Stimulated activated CD4-positive, alpha-beta T cell treated with anti-CD3 and anti-CD28 coated beads, Interleukin-12 subunit alpha, Interleukin-12 subunit beta, amount 100 ng/mL, for 24 hours (primary cell): Measurements from ENCODE around the gene COQ8B.
A peak's percentile ranks its signal among the peaks of the same experiment; 100 is the strongest.

Experiments
- DNase-seq, 2 experiments: peaks; one replicate each; pipeline ENCODE4 v3.0.0-alpha.2; 2020; ENCODE audit warnings: low read depth in 2 of 2

COQ8B gene

DNA sequence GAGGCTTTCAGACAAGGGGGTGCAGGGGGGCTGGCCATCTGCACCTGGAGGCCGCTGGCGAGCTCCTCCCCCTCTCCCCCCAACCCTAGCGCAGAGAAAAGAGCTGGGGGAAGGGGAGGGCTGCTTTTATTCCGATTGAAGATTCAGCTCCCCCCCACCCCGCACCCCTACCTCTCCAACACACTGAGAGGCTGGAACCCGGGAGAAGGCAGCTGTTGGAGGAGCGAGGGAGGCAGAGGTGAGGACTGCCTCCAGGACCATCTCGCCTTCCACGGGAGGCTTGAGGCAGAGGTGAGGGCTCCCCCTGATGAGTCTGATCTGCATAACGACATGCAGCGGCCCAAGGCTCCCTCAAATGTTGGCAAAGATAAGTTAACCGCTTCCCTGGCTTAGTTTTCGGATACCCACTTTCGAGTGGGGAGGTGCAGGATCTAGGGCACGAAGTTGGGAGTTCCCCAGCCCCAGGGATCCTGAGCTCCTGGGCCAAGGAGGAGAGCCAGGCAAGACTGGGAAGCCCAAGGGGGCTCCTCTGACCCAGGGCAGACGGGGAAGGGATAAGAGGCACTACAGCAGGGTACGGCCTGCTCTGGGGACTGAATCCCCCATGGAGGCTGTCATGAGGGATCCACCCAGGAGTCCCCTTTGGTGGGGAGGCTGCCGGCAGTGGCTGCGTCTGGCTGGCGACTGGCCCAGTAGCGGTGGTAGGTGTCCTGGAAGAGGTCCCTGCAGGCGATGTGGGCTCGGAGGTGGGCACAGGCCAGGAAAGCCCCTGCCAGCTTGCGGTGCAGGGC lies 25.1 kb downstream of the COQ8B start:
- DNase-seq, result no peak

DNA sequence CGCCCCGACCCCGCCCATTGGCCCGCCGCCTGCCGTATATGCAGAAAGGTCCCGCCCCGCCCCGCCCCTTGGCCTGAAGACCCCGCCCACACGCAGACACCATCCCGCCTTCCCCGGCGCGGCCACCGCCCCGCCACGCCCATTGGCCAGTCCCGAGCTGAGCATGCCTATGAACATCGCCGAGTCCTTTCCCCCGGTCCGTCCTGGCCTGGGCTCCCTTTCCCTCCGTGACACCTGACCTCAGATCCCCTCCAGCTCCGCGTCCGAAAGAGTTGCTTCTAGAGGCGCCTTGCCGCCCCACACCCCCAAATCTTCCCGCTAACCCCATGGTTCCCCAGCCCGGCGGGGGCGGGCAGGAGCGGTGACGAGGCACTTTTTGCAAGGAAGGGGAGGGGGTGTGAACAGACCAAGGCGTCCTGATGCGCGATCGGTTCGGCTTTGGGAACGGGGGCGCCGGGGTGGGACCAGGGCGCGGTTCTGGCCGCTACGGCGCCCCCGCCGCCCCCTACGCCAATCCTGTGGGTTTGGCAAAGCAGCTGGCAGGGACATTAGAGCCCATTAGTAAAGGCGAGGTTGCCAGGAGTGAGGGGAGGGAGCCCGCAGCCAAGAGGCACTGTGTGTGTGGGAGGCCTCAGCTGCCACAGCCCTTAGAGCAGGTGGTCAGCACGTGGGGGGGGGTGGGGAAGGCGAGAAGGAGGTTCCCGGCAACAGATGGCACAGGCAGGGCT lies 25.8 kb downstream of the COQ8B start:
- DNase-seq, result peak; percentile 81 to 88

DNA sequence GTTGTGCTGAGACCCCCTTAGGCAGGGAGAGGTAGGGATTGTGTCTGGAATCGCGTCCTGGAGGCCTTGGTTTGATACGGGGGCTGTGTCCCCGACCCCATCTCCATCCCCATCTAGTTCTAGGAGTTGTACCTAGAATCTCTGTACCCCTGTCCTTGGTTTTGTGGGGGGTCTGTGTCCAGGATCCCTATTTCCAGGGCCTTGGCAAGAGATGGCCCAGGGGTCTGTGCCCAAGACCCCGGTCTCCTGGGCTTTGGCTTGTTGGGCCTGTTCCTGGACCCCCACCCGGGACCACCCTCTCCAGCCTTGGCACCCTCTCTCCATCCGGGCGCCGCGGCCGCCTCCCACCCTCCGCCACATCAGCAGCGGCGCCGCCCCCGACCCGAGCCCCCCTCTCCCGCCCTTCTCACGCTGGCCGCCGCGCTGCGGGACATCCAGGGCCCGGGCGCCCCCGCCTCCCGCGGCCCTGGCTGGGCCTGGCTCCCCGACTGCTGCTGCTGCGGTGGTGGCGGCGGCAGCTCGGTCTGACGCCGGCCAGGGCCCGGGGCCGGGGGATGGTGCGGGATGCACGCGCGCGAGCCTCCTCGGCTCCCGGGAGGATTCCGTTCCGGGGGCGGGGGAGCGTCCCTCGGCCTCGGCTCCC lies 26.5 kb downstream of the COQ8B start, which contains the start of gene NUMBL:
NUMBL (minus strand) TSS at position 602 of the 643 bp plus-strand sequence; CDS start at position 434, 168 bp downstream.
- DNase-seq, result no peak

DNA sequence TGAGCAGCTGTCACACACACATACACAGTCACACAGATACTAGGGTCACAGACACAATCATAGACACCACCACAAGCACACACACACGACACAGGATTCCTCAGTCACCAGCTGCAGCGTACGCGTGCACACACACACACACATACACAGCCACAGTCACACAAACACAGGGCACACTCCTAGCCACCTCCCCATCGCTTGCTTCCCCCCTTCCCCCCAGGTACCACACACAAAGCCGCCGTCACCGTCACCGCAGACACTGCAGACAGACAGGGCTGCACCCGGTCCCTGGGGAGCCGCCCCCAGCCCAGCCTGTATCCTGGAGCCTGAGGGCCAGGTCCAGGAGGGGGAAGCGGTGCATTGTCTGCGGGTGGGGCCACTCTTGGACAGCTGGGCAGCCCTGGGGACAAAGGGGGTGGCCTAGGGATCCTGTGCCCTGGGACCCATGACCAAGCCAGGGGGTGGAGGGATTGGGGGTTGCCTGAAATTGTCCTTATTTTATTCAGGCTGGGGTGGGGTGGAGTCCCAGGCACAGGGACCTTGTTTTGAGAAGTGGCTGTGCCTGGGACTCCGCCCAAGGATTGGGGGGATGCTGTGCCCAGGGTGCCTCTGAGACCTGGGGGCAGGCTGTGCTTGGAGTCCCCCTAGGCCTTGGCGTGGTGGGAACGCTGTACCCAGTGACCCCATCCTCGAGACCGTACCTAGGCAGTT lies 27.2 kb downstream of the COQ8B start:
- no peak for DNase-seq

DNA sequence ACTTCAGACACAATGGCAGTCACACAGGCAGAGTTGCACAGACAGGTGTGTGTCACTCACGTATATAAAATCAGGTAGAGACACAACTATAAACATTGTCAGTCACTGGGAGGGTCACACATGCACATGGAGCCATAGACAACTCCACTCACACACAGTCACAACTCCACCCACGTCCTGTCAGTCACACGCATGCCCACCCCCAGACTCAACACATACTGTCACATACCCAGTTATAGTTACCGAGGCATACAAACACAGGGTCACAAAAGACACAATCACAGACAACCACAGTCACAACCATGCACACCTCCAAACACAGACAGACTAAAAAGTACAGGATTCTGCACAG lies 27.7 kb downstream of the COQ8B start:
- no peak for DNase-seq

DNA sequence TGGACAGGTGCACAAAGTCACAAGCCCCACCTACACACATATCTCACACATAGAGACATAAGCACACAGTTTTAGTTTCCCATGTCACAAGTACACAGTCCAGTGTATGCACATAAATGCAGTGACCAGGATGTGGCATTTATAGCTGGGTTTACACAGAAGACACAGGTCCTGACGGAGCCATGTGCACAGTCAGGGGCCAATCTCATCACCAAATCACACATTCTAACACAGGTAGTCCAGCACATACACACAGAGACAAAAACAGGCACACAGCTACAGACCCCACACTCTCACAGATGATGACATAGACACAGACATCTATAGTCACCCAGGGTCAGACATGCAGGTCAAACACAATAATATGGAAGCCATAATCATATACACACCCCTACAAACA lies 28.4 kb downstream of the COQ8B start:
- DNase-seq, result no peak

DNA sequence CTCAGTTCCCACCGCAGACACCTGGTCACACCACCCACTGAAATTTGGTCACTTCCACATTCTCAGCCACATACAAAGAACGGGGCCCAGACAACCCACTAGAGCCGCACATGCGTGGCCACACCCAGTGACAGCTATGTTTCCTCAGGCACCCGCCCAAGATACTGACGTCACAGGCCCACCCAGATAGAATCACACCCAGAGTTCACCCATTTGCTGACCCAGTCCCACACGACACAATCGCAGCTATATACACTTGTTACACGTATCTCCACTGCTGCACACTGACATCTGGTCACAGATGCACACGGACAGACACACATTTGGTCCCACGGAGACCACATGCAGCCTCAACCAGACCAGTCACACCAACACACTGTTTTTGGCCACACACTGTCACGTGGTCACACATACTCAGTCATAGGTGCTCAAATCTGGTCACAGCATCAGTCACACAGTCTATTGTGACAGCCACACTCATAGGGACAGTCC lies 29.1 kb downstream of the COQ8B start:
- no peak for DNase-seq

DNA sequence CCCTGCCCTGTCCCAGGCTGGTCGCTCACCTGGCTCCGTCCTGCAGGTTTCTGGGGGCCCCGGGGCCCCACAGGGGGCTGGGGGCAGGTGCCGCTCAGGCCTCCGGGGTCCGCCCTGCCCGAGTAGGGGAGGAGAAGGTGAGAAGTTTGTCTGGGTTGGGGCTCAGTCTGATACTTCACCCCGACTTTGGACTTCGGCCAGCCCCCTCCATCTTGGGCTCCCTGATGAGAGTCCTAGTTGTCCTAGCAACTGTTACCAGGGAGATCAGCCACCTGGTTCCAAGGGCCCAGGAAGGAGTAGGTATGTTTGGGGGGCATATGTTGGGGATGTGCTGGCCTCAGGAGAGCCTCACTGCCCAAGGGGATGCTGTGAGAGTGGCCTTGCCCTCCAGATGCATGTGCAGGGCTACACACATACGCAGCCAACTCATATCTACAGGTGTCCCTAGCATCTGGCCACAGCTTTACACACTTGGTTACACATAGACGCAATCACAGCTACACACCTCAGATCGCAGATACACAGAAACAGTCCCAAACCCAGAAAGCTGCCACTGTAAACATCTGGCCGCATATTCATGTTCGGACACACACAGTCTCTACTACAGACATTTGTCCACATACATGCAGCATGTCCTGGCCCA lies 29.7 kb downstream of the COQ8B start:
- no peak for DNase-seq

DNA sequence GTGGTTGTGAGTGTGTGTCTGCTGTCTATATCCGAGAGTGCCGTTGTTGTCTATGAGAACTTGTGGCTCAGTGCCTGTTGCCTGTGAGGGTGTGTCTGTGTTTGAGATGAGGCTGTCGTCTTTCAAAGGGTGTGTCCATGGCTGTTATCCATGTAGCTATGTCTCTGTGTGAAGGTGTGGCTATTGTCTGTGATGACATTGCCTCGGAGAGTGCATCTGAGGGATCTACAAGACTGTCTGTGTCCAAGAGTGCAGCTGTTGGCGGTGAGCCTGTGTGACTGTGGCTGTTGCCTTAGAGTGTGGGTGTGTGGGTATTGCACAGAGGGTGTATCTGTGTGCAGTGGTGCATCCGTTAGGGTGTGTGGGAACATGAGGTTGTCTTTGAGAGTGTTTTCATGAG lies 31.1 kb downstream of the COQ8B start:
- no peak for DNase-seq

DNA sequence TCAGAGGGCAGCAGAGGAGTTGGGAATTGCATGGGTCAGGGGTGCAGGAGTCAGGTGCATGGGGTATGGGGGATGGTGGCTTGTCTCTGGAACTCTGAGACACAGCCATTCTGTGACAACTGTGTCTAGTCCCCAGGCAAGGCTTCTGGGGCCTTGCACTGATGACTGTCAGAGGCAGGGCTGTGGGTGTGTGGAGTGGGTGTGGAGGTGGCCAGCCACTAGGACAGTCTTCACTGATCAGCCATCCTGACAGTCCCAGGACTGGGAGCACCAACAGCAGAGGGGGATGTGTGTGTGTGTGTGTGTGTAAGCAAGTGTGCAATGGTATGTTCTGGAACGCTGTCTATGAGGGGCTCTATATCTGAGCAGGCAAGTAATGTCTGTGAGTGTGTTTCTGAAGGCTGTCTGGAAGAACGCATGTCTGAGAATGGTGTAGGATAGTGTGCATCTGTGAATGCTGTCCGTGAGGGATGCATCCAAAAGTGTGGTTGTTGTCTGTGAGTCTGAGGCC lies 31.6 kb downstream of the COQ8B start:
- no peak for DNase-seq

DNA sequence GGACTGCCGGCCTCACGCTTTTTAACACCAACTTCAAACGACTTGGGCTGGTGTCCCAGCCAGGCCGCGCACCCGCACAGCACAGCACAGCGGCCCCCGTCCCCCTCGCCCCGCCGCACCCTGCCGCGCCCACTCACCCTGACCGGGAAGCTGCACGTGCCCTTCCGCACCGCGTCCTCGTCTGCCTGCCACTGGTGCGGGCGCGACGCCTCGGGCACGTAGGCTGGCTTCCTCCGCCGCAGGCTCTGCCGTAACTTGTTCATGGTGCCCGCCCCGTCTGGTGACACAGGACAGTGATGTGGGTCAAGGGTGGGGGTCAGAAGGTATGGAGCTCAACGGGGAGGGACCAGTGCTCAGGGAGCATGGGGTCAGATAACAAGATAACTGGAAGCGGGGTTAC lies 32.4 kb downstream of the COQ8B start:
- DNase-seq, result no peak

DNA sequence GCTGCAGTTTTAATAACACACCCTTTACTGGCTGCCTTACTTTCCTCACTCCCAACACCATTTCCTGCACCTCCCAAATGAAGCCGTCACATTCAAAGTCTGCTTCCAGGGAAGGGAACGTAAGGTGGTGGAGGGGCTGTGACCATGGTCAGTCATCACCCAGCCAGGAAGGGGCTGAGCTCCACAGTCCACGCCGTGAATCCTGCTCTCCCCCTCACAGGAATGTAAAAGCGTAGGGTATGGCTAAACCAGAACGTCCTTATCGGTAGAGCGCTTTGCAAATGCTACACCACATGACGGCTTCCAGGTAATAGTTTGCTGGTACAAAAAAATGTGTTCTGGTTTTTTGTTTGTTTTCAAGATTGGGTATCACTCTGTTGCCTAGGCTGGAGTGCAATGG lies 33.2 kb downstream of the COQ8B start:
- DNase-seq, result no peak

DNA sequence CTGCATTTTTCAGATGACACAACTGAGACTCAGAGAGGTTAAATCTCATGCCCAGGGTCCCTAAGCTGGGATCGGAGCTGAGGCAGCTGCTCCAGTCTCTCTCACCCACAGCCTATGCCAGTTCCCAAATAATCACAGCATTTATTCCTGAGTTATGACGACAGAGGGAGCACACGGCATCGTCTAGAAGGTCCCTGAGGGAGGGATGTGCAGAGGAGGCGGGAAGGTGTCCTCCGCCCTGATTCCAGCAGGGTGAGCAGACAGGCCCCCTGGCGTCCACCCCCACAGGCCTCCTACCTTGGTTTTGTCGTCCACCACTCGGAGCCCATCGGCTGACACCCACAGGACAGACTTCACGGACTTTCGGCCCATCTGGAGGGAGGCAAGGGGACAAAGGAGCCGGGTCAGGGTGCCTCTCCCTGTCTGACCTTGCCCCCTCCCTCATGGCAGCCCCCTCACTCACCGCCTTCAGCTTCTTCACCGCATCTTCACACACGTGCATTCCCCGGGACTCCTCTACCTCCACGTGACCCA lies 34.2 kb downstream of the COQ8B start:
- DNase-seq, result no peak

DNA sequence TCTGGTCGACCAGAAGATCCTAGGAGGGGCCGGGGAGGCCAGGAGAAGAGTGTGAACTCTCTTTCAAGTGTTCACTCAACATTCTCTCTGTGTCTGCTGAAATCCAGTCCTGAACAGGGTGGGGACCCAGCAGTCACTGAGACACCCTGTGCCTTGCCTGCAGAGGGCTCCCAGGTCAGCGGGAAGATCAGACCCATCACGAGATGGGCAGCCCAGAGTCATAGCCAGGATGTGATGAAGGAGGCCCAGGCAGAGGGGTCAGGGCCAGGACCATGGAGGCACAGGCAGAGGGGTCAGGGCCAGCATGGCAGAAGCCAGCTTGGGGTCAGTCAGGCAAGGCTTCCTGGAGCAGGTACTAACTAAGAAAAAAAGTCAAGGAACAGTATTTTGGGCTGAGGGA lies 35.6 kb downstream of the COQ8B start:
- DNase-seq, result no peak

DNA sequence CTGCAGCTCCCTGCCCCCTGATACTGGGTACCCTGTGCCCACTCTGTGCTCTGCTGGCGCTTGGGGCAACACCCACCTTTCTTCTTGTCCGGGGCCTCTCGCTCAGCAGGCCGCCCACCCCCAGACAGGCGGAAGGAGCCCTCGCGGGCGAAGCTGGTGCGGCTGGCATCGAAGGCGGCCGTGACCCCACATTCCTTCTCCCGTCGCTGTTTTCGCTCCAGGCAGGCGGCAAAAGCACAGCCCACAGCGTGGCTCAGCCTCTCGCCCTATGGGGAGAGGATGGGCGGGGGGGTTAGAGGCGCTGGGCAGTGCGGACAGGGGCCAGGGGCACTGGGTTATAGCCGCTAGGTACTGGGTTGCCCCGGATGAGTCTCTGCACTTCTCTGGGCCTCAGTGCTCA lies 39.5 kb downstream of the COQ8B start:
- DNase-seq, result no peak

DNA sequence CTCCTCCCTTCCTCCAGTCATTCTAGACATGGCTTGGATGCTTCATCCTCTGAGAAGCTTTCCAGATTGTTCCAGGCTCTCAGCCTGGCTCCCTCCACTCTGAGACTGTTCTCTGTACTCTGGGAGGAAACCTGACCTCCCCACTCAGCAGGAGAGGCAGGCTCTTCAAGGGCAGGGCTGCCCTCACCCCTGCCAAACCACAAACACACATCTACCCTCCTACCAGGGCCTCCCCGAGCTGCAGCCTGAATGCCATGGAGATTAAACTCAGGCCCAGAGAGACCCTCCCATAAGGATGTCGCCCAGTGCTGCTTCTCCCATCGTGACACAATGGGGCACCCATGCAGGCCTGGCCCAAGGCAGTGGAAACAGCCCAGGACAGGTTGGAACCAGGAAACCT lies 42.4 kb downstream of the COQ8B start:
- DNase-seq, result no peak

DNA sequence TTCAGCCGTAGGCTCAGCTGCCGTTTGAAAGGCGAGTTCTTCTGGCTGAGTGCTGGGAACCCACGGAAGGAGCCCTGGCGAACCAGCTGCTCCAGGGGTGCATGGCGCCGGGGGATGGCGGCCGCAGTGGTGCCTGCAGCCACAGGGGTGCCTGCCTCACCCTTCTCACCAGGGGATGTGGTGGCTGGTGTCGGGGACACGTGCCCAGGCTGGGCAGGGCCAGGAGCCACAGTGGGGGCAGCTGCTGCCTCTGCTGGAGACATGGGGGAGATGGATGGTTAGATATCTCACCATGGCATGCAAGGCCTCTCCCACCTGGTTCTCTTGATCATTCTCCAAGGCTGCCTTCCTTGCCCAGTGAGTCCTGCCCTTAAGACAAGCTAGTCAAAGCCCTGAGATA lies 43.3 kb downstream of the COQ8B start:
- DNase-seq, result no peak

DNA sequence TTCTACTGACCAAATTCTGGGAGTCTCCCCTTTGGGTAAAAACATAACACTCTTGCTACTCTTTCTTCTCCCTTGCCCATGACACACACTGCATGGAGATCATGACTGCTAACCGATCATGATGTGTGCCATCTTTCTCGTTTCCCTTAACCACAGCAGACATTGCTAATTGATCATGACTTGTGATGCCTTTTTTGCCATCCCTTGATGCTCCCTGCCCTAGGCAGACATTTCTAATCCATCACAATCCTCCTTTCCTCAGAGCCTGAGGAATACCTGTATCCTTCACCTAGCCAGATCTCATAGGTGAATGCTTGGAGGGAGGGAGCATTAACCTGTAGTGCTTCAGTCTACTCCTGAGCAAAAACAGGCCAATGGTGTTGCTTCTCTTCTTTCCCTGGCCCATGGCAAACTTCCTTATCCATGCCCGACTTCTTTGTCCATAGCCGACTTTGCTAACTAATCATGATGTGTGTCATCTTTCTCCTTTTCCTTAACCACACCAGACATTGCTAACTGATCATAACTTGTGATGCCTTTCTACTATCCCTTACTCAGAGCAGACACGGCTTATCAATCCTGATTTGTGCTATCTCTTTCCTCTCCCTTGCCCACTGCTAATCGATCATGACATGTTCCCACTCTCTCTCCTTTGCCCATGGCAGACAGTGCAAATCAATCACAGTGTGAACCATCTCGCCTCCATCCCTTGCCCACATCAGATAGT lies 44.0 kb downstream of the COQ8B start:
- no peak for DNase-seq

DNA sequence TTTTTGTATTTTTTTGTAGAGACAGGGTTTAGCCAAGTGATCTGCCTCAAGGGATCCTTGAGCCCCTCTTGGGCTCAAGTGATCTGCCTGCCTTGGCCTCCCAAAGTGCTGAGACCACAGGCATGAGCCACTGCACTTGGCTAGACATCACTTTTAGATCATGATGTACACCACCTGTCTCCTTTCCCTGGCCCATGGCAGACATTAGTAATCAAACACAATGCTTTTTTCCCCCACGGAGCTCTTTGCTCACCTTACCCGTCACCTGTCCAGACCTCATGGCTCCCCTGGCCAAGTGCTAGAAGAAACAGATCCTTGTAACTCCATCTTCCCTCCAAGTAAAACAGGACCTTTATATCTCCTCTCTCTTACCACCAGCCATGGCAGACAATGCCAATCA lies 44.6 kb downstream of the COQ8B start:
- no peak for DNase-seq

DNA sequence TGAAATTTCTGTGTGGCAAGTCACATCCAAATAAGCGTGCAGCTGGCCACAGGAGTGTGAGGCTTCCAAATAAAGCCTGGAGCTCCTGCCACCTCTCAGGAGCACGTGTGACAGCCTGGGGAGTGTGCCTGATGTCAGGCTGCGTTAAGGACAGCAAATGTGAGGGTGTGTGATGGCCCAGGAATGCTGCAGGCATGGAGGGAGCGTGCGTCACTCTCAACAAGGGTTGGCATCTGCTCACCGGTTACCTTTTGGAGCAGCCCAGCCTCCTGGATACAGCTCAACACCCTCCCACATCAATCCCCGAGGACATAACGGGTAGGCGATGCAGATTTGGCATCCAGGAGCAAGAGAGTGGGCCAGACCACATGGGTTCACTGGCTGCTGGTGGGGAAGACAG lies 45.3 kb downstream of the COQ8B start:
- no peak for DNase-seq
